Limb (tissue), 2 donors: Measurements from ENCODE around the gene GDF9.

Experiments
- DNase-seq, 2 donors: peaks; one replicate each; pipeline ENCODE4 v3.0.0-alpha.2; 2016; ENCODE audit errors: extremely low spot score in 2 of 2

GDF9 gene

GRCh38 chr5:132819468-132819867 is 46.8 kb downstream of the GDF9 start:
- DNase-seq, result no peak

GRCh38 chr5:132817011-132817410 is 49.3 kb downstream of the GDF9 start:
- DNase-seq, result no peak

GRCh38 chr5:132816554-132816953 is 49.7 kb downstream of the GDF9 start:
- no peak for DNase-seq

GRCh38 chr5:132816083-132816482 is 50.2 kb downstream of the GDF9 start:
- DNase-seq, result no peak

- no peak for DNase-seq
These were observed 50.8 kb downstream of the GDF9 start for GRCh38 chr5:132815454-132815853.

- DNase-seq, result no peak
These were observed 51.6 kb downstream of the GDF9 start for GRCh38 chr5:132814503-132815294.

GRCh38 chr5:132813599-132814502 is 52.4 kb downstream of the GDF9 start:
- peak in 1 of 2 donors; percentile 54 for DNase-seq

- peak in 1 of 2 donors; percentile 57 for DNase-seq
These were observed 53.3 kb downstream of the GDF9 start, which contains the start of gene SOWAHA for GRCh38 chr5:132812781-132813598. Gene SOWAHA, plus strand, starts transcription at chr5:132813302. Its CDS starts 320 bp downstream, at chr5:132813622.

- DNase-seq, result no peak
These were observed 54.0 kb downstream of the GDF9 start for GRCh38 chr5:132812123-132812765.
